ENCODE data around the gene RNF19B.

Gene RNF19B

GRCh38 chr1:32984090-32984454 lies 19.5 kb upstream of the RNF19B start:
- Histone ChIP-seq H2AFZ (ENCODE audit: low read length) (no peak overlapping the region), H2AK5ac (ENCODE audit: low read depth, low read length) (no peak overlapping the region), H3K18ac (ENCODE audit: low read length) (no peak overlapping the region), H3K9ac (ENCODE audit: low read depth, low read length, poor library complexity) (no peak overlapping the region), H3K79me1 (ENCODE audit: low read depth, low read length) (no peaks in the 10 kb centered on the region), H4K8ac (ENCODE audit: low read depth, low read length) (no peak overlapping the region), H3K27ac (replicated peaks; ENCODE audit: low read length) (no peak overlapping the region), H2BK12ac (ENCODE audit: low read length) (no peak overlapping the region), H2BK120ac (ENCODE audit: low read depth, low read length) (no peak overlapping the region), H3K4me3 (ENCODE audit: low read length in 2 of 2) (no peak overlapping the region), H3K4ac (ENCODE audit: low read length) (no peak overlapping the region), H4K91ac (ENCODE audit: low read depth, low read length, poor library complexity) (no peak overlapping the region), H2BK5ac (ENCODE audit: low read length) (no peak overlapping the region), H3K23ac (ENCODE audit: low read depth, low read length, poor library complexity) (no peak overlapping the region), H3K4me1 (ENCODE audit: control insufficient read depth in 2 of 2, insufficient read depth in 1 of 2, low read depth in 1 of 2, low read length in 2 of 2) (peaks cover 3 to 12% of the 10 kb centered on the region in 2 donors), H3K27me3 (ENCODE audit: control insufficient read depth in 3 of 3, insufficient read depth in 3 of 3, low read depth in 1 of 3, low read length in 3 of 3) (peaks cover 0 to 19% (median 0%) of the 10 kb centered on the region in 3 experiments), H2BK15ac (ENCODE audit: low read length) (no peak overlapping the region), H3K4me2 (ENCODE audit: insufficient read depth, low read length, poor library complexity, severe bottlenecking) (no peak overlapping the region), H3K14ac (ENCODE audit: low read length) (no peak overlapping the region), H3K9me3 (replicated peaks in 1 of 2; ENCODE audit: control insufficient read depth in 2 of 2, insufficient read depth in 1 of 2, low read depth in 1 of 2, low read length in 2 of 2) (no peaks in the 10 kb centered on the region), H3K36me3 (replicated peaks in 1 of 2; ENCODE audit: control insufficient read depth in 2 of 2, insufficient read depth in 2 of 2, low read length in 2 of 2) (no peaks in the 10 kb centered on the region)
- WGBS, 2 donors (ENCODE audit: extremely low coverage in 2 of 2, insufficient read length in 2 of 2, insufficient replicate concordance in 1 of 2): no CpG with 5 or more reads among the region's 4 CpGs
- no peak for DNase-seq (ENCODE audit: low spot score)

- Histone ChIP-seq H3K4ac (ENCODE audit: low read length) (no peak overlapping the region), H2BK120ac (ENCODE audit: low read depth, low read length) (no peak overlapping the region)
These were observed 18.4 kb upstream of the RNF19B start for GRCh38 chr1:32983020-32983419.

GRCh38 chr1:32981003-32981901 lies 16.6 kb upstream of the RNF19B start:
- Histone ChIP-seq H2BK15ac (ENCODE audit: low read length) (no peak overlapping the region), H3K18ac (ENCODE audit: low read length) (no peak overlapping the region), H2BK12ac (ENCODE audit: low read length) (no peak overlapping the region), H3K79me1 (ENCODE audit: low read depth, low read length) (no peaks in the 10 kb centered on the region), H3K23ac (ENCODE audit: low read depth, low read length, poor library complexity) (no peak overlapping the region), H3K4me3 (ENCODE audit: low read length in 2 of 2) (no peak overlapping the region), H2AK5ac (ENCODE audit: low read depth, low read length) (no peak overlapping the region), H3K9me3 (replicated peaks in 1 of 2; ENCODE audit: control insufficient read depth in 2 of 2, insufficient read depth in 1 of 2, low read depth in 1 of 2, low read length in 2 of 2) (no peaks in the 10 kb centered on the region), H2AFZ (ENCODE audit: low read length) (no peak overlapping the region), H3K36me3 (replicated peaks in 1 of 2; ENCODE audit: control insufficient read depth in 2 of 2, insufficient read depth in 2 of 2, low read length in 2 of 2) (no peaks in the 10 kb centered on the region), H3K4me2 (ENCODE audit: insufficient read depth, low read length, poor library complexity, severe bottlenecking) (no peak overlapping the region), H3K4ac (ENCODE audit: low read length) (no peak overlapping the region), H4K91ac (ENCODE audit: low read depth, low read length, poor library complexity) (no peak overlapping the region), H3K27me3 (ENCODE audit: control insufficient read depth in 3 of 3, insufficient read depth in 3 of 3, low read depth in 1 of 3, low read length in 3 of 3) (peaks cover 0 to 27% (median 0%) of the 10 kb centered on the region in 3 experiments), H3K4me1 (ENCODE audit: control insufficient read depth in 2 of 2, insufficient read depth in 1 of 2, low read depth in 1 of 2, low read length in 2 of 2) (peaks cover 3 to 12% of the 10 kb centered on the region in 2 donors), H2BK120ac (ENCODE audit: low read depth, low read length) (no peak overlapping the region), H2BK5ac (ENCODE audit: low read length) (no peak overlapping the region), H4K8ac (ENCODE audit: low read depth, low read length) (no peak overlapping the region), H3K14ac (ENCODE audit: low read length) (no peak overlapping the region), H3K9ac (ENCODE audit: low read depth, low read length, poor library complexity) (no peak overlapping the region), H3K27ac (replicated peaks; ENCODE audit: low read length) (no peak overlapping the region)
- WGBS, 2 donors (ENCODE audit: extremely low coverage in 2 of 2, insufficient read length in 2 of 2, insufficient replicate concordance in 1 of 2): no CpG with 5 or more reads among the region's 8 CpGs
- no peak for DNase-seq (ENCODE audit: low spot score)

More at GRCh38 chr1:32983020-32983419, 18.4 kb upstream of the RNF19B start:
- Histone ChIP-seq H2BK5ac (ENCODE audit: low read length) (no peak overlapping the region), H2AFZ (ENCODE audit: low read length) (no peak overlapping the region), H4K8ac (ENCODE audit: low read depth, low read length) (no peak overlapping the region), H2BK12ac (ENCODE audit: low read length) (no peak overlapping the region), H3K27me3 (ENCODE audit: control insufficient read depth in 3 of 3, insufficient read depth in 3 of 3, low read depth in 1 of 3, low read length in 3 of 3) (peaks cover 0 to 20% (median 0%) of the 10 kb centered on the region in 3 experiments), H3K4me1 (ENCODE audit: control insufficient read depth in 2 of 2, insufficient read depth in 1 of 2, low read depth in 1 of 2, low read length in 2 of 2) (peaks cover 3 to 12% of the 10 kb centered on the region in 2 donors), H3K14ac (ENCODE audit: low read length) (no peak overlapping the region), H3K9ac (ENCODE audit: low read depth, low read length, poor library complexity) (no peak overlapping the region), H3K18ac (ENCODE audit: low read length) (peak overlapping the region; percentile 29), H4K91ac (ENCODE audit: low read depth, low read length, poor library complexity) (no peak overlapping the region), H3K4me2 (ENCODE audit: insufficient read depth, low read length, poor library complexity, severe bottlenecking) (no peak overlapping the region), H2BK15ac (ENCODE audit: low read length) (no peak overlapping the region), H3K9me3 (replicated peaks in 1 of 2; ENCODE audit: control insufficient read depth in 2 of 2, insufficient read depth in 1 of 2, low read depth in 1 of 2, low read length in 2 of 2) (no peaks in the 10 kb centered on the region), H3K27ac (replicated peaks; ENCODE audit: low read length) (no peak overlapping the region), H3K4me3 (ENCODE audit: low read length in 2 of 2) (no peak overlapping the region), H3K36me3 (replicated peaks in 1 of 2; ENCODE audit: control insufficient read depth in 2 of 2, insufficient read depth in 2 of 2, low read length in 2 of 2) (no peaks in the 10 kb centered on the region), H3K79me1 (ENCODE audit: low read depth, low read length) (no peaks in the 10 kb centered on the region), H2AK5ac (ENCODE audit: low read depth, low read length) (no peak overlapping the region), H3K23ac (ENCODE audit: low read depth, low read length, poor library complexity) (no peak overlapping the region)
- no peak for DNase-seq (ENCODE audit: low spot score)
- no CpG with 5 or more reads among the region's 3 CpGs for WGBS, 2 donors (ENCODE audit: extremely low coverage in 2 of 2, insufficient read length in 2 of 2, insufficient replicate concordance in 1 of 2)

GRCh38 chr1:32980080-32980479 lies 15.5 kb upstream of the RNF19B start:
- Histone ChIP-seq H2BK5ac (ENCODE audit: low read length) (no peak overlapping the region), H3K27ac (replicated peaks; ENCODE audit: low read length) (no peak overlapping the region), H3K4me2 (ENCODE audit: insufficient read depth, low read length, poor library complexity, severe bottlenecking) (no peak overlapping the region), H3K27me3 (ENCODE audit: control insufficient read depth in 3 of 3, insufficient read depth in 3 of 3, low read depth in 1 of 3, low read length in 3 of 3) (peaks cover 0 to 20% (median 0%) of the 10 kb centered on the region in 3 experiments), H3K4ac (ENCODE audit: low read length) (no peak overlapping the region), H3K9me3 (replicated peaks in 1 of 2; ENCODE audit: control insufficient read depth in 2 of 2, insufficient read depth in 1 of 2, low read depth in 1 of 2, low read length in 2 of 2) (peaks cover 0 to 4% of the 10 kb centered on the region in 2 donors), H4K8ac (ENCODE audit: low read depth, low read length) (no peak overlapping the region), H3K4me1 (ENCODE audit: control insufficient read depth in 2 of 2, insufficient read depth in 1 of 2, low read depth in 1 of 2, low read length in 2 of 2) (peaks cover 3 to 11% of the 10 kb centered on the region in 2 donors), H3K9ac (ENCODE audit: low read depth, low read length, poor library complexity) (no peak overlapping the region), H4K91ac (ENCODE audit: low read depth, low read length, poor library complexity) (no peak overlapping the region), H2AK5ac (ENCODE audit: low read depth, low read length) (peak overlapping the region; percentile 3), H3K4me3 (ENCODE audit: low read length in 2 of 2) (no peak overlapping the region), H2BK15ac (ENCODE audit: low read length) (no peak overlapping the region), H3K23ac (ENCODE audit: low read depth, low read length, poor library complexity) (no peak overlapping the region), H2BK120ac (ENCODE audit: low read depth, low read length) (no peak overlapping the region), H3K14ac (ENCODE audit: low read length) (no peak overlapping the region), H3K18ac (ENCODE audit: low read length) (no peak overlapping the region), H2AFZ (ENCODE audit: low read length) (no peak overlapping the region), H2BK12ac (ENCODE audit: low read length) (no peak overlapping the region), H3K79me1 (ENCODE audit: low read depth, low read length) (no peaks in the 10 kb centered on the region), H3K36me3 (replicated peaks in 1 of 2; ENCODE audit: control insufficient read depth in 2 of 2, insufficient read depth in 2 of 2, low read length in 2 of 2) (no peaks in the 10 kb centered on the region)
- DNase-seq (ENCODE audit: low spot score): no peak
- WGBS, 2 donors (ENCODE audit: extremely low coverage in 2 of 2, insufficient read length in 2 of 2, insufficient replicate concordance in 1 of 2): no CpG with 5 or more reads among the region's 10 CpGs

Data from neuronal stem cell (in vitro differentiated cells).